NB4 (cell line): Measurements from ENCODE around the gene MICAL3.

Experiments used
- MAX ChIP-seq: IDR thresholded peaks from 2 replicates; pipeline ENCODE4 v1.6.1; 2011; ENCODE audit warnings: low read depth, low read length
- MYC ChIP-seq: IDR thresholded peaks from 2 replicates; pipeline ENCODE4 v1.6.1; 2011; ENCODE audit warnings: low read depth, low read length
- POLR2A ChIP-seq: IDR thresholded peaks from 2 replicates; pipeline ENCODE4 v1.6.1; 2011; ENCODE audit warnings: mild to moderate bottlenecking; ENCODE audit not compliant: insufficient read length; ENCODE audit errors: extremely low read depth
- TF ChIP-seq, protein P1 (sequence below): IDR thresholded peaks from one replicate; pipeline ENCODE4 v1.5.1; 2012; ENCODE audit warnings: low read depth, low read length

DNA sequence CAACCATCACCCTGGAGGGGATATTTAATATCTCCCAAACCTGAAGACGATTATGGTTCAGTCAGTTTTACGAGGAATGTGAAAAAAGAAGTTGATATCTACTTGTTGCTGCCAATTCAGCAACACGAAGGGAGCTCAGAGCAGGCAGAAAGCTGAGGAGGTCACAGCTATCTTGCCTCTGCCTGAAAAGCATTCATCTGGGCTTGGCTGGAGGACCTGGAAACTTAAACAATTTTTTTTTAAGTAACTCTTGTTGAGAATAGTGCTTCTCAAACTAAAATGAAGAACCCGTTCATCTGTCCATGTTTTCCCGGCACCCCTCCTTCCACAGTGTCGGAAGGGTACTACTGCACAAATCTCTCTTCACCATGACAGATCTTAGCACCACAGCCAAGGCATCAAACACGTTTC, 98.9 kb downstream of the MICAL3 start:
- no peak for TF ChIP-seq MAX
- TF ChIP-seq, protein P1, sequence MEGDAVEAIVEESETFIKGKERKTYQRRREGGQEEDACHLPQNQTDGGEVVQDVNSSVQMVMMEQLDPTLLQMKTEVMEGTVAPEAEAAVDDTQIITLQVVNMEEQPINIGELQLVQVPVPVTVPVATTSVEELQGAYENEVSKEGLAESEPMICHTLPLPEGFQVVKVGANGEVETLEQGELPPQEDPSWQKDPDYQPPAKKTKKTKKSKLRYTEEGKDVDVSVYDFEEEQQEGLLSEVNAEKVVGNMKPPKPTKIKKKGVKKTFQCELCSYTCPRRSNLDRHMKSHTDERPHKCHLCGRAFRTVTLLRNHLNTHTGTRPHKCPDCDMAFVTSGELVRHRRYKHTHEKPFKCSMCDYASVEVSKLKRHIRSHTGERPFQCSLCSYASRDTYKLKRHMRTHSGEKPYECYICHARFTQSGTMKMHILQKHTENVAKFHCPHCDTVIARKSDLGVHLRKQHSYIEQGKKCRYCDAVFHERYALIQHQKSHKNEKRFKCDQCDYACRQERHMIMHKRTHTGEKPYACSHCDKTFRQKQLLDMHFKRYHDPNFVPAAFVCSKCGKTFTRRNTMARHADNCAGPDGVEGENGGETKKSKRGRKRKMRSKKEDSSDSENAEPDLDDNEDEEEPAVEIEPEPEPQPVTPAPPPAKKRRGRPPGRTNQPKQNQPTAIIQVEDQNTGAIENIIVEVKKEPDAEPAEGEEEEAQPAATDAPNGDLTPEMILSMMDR = no peak
- TF ChIP-seq POLR2A = no peak
- no peak for TF ChIP-seq MYC
